Islet precursor cell (in vitro differentiated cells): Measurements from ENCODE around the gene FCF1.

Experiments used
- DNase-seq: peaks from one replicate; pipeline ENCODE4 v3.0.0-alpha.2; 2018

The FCF1 gene, protein sequence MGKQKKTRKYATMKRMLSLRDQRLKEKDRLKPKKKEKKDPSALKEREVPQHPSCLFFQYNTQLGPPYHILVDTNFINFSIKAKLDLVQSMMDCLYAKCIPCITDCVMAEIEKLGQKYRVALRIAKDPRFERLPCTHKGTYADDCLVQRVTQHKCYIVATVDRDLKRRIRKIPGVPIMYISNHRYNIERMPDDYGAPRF

DNA sequence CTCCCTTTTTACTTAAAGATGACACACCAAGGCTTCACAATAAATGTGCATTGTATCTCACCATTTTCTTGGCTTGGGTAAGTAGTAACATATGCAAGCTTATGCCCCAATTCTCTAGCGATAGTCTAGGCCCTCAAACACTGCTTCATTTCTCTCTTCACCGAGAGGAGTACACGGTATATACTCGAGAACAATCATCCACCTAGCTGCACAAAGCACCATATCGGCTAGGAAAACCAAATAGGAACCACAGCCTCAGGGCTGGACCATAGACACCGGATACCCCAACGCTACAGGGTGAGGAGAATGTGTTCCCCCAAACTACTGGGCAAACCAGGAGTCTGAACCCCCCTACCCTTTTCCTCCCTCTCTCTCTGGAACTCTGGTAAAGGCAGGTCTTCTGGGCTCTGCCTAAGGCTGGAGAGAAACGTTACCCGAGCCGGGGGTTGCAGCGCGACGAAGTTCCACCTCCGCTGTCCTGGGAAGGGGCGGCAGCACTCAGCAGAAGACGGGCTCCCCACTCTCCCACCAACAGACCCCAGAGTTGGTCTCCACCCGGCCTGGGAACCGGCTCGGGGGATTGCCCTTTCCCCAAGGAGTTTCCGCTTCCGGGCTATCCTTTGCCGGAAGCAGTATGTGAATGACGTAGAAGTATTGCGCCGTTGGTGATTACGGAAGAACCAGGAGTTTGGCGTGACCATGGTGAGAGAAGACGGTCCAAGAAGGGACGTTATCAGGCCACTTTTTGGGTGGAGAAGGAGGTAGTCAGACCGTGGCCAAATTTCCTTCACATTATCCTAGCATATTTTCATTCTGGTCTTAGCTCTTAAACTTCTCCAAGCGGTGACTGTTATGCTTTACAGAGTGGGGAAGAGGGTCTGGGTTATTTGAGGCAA is at the start of gene FCF1, which contains the start of gene AREL1:
FCF1 (plus strand) TSS at position 646 of the 896 bp plus-strand sequence; CDS start at position 700, 54 bp downstream.
AREL1 (minus strand) TSS at position 582 of the 896 bp plus-strand sequence. CDS start 27,465 bp downstream, outside the sequence.
- peak; percentile 91 for DNase-seq

DNA sequence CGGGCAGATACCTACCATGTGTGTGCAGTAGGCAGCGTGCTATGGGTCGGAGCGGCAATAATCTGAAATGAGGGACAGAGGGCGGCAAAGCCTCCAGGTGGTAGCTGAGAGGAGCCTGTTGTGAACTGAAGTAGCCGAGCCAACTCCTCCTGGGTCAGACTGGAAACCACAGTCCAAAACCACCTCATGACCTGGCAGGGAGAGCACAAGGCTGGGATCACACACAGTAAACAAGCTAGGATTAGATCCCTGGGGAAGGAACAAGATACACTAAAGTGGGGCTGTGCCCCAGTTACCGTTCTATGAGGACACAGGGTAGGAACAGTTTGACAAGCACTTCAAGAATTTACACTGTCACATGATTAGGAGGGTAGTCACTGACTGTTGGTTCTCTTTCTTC is 49.1 kb upstream of the FCF1 start:
- DNase-seq = no peak

DNA sequence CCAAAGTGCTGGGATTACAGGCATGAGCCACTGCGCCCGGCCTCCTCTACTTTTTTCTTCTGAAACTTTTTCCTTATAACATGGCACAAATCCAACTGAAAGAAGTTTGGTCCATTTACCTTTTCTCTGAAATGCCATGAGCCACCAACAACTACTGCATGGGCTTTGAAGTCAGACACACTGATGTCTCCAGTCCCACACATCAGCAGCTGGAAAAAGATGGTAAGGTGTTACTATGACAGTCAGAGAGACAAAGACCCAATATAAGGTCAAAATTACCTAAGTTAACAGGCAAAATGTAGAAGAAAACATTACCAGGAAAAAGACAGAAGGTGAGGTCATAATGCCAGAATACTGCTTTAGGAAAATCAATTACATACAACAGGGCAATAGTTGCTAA is 48.2 kb upstream of the FCF1 start:
- DNase-seq = no peak

DNA sequence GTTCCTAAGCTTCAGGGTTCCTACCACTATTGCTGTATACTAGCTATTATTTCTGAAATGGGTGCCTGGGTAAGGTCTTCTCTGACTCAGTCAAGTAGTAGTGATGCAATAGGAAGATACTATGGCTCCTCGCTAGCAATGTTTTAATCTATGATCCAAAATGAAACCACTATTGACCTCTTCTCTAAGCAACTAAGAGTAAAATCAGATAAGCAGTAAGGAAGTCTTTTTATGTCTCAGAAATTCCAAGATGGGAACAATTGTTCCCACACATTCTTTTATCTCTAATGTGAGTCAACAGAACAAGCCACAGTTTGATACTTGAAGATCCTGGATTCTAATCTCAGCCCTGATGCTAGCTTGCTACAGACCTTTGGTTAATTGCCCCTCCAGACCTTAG is 45.2 kb upstream of the FCF1 start:
- no peak for DNase-seq

DNA sequence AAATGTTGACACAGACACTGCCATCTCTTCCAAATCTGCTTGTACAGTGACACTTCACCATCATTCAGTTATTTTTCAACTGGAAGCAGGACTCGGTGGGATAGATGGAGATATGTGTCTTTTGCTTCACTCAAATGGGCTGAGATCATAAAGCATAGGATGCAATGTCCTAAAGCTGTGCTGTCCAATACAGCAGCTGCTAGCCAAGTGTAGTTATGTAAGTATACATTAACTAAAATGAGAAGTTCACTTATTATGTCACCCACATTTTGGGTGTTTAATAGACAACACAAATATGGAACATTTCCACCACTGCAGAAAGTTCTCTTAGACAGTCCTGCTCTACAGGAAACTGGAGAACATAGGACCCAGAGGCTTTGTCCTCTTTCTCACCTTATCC is 43.7 kb upstream of the FCF1 start:
- DNase-seq = no peak

DNA sequence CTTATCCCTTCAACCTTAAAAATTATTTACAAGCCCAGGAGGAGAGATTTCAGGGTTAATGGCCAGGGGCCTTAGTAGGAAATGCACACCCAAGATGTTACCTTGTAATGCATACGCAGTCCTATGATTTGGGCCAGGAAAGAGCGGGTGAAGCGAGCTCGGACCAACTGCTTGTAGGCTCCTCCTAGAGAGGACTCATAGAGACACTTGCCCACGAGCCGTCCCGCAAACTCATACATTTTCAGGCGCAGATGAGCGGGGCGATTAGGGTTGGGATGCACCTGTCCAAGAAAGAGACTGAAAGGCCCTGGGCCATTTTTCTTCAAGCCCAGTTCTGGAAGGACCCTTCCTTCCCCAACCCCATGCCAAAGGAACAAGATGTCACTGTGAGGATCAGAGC is 43.1 kb upstream of the FCF1 start:
- DNase-seq = no peak

DNA sequence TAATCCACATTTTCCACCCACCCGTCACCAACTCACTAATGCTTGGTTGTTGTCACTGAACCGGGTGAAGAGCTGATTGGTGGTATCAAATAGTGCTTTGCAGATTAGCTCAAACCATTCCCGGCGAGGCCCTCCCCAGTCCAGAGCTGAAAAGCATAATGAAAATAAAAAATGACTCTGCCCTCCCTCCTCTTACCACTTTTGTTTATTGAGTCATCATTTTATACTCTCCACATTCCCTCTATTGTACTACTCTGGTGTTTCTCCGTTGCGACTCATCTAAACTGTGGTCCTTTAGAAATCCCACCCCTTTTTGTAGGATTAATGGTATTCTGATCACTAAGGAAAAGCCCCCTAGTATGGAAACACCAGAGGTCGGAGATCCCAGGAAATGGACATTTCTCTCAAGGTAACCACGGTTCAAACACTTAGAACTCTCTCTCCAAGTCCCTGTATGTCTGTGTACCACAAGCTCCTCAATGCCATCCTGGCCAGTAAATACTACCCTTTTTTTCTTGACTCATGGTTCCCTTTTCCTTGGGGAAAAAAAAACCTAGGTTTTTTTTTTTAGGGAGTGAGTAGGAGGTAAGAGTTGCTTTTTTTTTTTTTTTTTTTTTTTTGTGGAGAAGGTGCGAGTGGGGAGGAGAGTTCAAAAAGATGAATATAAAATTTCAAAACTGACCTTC is 42.1 kb upstream of the FCF1 start:
- no peak for DNase-seq

DNA sequence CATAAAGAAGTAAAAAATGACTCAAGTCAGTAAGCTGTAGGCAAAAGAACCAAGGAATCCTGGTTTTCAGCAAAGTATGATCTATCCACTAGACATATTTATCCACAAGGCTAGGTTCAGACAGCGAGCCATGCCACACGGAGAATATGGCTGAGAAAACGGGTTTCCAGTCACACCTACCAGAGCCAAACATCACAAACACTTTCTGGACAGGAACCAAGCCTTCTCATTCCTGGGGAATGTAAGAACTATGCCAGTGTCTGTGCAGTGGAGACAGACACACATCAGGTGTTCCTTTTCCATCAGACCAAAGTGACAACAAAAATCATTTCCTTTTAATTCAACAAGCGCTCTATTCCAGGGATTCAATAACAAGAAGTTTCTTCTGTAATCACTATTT is 41.2 kb upstream of the FCF1 start:
- DNase-seq = no peak

DNA sequence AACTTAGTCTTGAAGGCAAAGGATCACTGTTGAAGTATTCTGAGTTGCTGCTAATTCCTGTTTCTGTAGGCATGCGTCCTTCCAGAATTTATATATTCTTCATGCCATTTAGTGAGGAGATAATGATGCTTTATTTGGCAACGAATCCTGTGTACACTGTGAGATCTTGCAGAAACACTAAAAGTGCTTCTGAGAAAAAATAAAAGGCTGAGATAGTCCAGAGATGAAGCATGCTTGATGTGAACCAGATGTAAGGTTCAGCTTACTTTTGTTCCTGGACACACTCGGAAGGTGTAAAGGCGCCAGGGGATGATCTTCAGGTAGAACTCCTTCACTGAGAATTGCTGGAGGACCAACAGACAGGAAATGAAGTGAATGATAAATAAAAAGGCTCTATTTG is 39.2 kb upstream of the FCF1 start:
- no peak for DNase-seq

DNA sequence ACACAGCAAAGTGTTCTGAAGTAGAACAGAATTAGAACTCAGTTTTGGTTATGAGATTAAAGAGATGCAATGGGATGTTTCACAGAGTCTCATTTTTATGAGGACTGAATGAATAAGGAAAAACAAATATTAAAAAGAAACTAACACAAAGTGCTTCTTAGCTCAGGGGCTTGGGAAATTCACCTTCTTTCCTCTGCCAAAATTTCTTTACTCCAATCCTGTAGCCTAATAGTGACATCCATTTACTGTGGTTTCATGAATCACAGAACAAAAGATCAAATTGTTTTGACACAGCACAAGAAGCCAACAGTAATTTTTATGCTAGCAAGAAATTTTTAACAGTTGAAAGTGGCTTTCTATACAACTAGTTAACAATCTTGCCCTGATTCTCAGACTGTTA is 37.7 kb upstream of the FCF1 start:
- no peak for DNase-seq

DNA sequence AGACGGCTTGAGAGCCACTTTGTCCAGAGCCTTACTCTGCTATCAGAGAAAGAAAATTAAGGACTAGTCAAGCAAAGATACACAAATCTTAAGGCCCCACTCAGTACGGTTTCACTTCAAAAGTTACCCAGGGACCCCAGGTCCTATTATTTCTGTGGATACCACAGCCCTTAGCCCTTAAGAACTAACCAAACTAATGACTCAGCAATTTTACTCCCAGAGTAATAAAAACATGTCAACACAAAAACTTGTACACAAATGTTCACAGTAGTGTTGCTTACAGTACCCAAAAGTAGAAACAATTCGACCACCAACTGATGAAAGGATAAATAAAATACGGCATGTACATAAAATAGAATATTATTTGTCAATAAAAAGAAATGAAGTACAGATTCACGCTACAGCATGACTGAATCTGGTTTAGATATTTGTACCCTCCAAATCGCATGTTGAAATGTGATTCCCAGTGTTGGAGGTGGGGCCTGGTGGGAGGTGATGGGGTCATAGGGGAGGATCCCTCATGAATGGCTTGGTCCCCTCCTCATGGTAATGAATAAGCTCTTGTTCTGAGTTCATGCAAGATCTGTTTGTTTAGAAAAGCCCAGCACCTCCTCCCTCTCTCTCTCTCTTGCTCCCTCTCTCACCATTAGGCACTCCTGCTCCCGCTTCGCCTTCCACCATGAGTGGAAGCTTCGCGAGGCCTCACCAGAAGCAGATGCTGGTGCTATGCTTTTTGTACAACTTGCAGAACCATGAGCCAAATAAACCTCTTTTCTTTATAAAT is 30.6 kb upstream of the FCF1 start:
- DNase-seq = no peak

DNA sequence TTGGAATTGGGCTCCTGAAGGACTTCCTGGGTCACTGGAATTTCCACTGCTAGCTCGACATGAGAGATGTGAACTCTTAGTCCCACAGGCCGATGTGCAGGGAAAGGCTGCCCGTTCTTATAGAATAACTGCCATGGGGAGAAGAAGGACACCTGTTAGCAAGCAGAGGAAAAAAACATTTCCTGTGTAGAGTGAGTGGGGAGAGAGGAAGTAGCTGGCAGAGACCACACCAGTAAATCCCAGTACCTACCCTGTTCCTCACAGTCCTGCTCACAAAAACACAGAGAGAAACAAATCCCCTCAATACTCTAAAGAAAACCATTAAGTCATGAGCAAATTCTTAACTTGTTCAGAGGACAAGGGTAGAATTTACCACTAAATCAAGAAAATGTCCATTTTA is 29.5 kb upstream of the FCF1 start:
- no peak for DNase-seq

DNA sequence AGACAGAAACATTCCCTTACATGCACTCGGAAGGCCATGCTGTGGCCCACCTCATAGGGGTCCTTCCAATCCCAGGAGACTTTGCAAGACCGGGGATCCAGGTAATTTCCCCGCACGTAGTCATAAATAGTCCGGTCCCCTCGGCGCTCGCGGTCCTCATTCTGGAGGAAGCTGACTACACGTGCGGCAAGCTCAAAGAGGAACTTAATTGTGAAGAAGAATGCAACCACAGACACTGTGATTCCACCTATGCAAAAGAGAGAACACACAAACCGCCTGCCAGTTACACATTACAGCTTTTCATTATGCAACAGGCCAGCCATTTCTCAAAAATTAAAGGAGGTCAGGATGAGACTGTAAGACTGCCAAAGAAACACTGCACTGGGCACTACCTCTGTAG is 28.5 kb upstream of the FCF1 start:
- no peak for DNase-seq

DNA sequence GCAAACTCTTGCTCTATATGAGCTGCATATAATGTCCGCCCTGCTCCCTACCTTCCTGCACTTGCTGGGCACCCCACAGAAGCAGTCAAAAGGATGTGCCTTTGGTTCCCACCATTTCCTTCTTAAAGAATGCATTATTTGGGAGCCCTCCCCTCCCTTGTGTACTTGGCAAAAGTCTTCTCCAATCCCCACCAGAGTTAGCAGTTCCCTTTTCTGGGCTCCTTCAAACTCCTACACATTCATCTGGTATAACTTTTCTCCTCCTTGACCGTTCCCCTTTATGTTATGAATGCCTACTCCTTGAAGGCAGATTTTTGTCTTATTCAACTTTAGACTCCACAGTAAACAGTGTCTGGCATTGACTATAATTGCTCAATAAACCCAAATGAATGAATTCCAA is 27.9 kb upstream of the FCF1 start:
- no peak for DNase-seq

DNA sequence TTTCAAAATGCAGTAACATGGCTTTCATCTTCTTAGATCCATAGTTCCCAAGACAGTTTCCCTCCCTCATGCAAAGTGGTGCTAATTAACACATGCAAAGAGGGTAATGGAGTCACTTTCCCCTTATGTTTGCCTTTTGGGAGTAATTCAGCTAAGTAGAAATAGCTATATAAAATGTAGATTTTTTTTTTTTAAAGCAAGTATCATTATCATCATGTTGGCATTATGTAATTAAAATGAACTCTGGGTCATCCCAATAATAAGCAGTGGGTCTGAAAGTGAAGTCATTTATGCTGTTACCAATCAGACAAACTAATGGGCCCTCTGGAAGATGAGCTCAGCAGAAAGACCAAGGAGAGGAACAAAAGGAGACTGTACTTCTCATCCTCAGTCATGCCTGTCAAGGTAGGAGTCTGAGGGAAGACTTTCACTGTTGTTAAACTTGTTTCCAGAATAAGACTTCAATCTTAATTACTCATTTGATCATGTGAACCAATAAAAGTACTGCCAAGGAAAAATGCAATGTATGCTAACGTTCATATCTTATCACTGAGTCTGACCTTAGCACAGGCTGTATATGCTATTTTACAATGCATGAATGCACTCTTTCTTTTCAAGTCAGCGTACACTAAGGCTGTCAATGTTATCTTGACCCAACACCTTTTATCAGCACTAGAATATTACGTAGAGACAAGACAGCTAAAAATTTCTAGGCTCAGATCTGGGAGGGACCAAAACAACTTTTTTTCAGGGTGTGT is 26.8 kb upstream of the FCF1 start:
- DNase-seq = no peak

DNA sequence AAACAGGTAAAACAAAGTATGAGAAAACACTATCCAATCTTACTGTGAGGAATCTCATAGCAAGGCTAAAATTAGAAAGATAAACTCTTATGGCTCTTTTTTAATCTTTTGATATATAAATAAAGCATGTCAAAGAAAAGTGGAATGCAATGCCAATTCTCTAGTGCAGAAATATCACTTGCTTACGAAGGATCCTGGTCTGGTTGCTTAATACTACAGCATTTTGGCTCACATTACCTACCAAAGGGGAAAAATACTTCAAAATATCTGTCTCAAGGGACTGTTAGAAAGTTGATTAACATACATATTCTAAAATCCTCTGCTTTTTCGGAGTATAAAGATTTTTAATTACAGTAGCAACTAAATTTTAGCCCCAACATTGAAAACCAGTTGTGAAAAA is 21.5 kb upstream of the FCF1 start:
- DNase-seq = no peak

DNA sequence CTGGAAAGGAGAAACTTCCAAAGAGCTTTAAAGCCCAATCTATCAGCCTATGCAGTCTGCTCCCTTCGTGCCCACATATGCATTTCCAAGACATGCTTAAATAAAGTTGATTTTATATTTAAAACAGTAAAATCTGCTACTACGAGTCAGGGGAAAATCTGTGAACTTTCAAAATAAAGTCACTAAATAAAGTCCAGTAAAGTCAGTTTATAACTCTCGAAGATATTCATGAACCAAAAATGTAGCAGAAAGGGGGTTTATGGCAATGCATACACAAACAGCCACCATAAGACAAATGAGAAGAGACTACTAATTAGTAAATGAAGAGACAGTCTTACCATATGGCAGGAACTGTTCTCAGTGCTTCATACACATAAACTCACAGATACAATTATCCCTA is 19.8 kb upstream of the FCF1 start:
- DNase-seq = no peak

DNA sequence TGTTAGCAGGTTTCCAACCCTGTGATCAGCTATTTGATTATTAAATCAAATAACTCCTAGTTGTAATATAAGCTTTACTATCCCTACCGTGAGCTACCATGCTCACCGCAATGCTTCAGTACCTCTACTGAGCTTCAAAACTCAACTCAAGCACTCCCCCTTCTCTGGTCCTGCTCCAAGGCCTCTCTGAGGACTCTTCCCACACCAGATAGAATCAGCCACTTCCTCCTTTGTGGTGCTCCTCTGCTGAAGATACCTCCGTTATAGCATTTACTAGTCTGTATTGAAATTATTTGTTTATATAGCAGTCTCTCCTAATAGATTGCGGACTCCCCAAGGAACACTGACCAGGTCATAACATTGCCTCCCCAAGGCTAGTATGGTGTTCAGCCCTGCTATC is 17.5 kb upstream of the FCF1 start:
- no peak for DNase-seq

DNA sequence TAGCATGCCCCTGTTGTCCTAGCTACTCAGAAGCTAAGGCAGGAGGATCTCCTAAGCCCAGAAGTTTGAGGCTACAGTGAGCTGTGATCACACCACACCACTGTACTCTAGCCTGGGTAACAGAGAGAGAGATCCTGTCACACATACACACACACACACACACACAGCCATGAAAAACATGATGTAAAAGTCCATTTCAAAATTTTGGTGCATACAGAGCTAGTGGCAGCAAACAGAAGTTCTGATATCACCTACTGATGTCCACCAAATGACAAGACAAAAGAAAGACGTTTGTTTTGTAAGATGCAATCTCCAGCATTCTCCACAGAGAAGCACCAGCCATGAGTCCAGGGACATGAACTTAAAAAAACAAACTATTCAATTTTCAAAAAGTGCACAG is 15.9 kb upstream of the FCF1 start:
- DNase-seq = no peak

DNA sequence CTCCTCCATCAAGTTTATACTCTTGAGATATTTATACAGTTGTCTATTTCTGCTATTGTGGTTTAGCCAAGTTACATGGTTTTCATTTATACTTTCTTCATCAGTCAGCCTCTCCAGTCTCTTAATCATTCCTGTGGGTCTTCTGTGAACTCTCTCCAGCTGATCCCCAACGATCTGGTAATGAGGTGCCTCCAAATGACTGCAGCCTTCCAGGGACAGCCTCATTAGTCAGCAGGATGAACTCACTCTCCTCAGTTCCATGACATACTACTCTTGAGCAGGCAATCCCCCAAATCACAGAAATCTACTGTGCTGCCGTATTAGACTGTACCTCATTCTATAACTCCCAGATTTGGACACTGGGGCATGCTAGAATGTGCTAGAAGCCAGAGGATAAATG is 15.4 kb upstream of the FCF1 start:
- no peak for DNase-seq

DNA sequence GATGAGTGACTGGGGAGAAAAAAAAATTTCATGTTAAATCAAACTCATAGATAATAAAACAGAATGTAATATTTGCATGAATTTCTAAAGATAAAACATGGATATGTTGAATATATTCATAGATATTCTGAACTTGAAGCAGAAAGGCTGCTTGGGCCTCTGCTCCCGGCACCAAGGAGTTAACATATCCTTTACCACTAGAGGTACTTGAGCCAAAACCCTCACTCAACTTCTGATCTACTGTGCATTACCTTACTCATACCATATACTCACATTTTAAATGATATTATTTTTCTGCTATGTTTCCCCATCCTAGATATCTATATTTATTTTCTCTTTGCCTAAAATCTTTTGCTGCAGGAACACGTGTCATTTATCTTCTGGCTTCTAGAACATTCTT is 15.0 kb upstream of the FCF1 start:
- no peak for DNase-seq

DNA sequence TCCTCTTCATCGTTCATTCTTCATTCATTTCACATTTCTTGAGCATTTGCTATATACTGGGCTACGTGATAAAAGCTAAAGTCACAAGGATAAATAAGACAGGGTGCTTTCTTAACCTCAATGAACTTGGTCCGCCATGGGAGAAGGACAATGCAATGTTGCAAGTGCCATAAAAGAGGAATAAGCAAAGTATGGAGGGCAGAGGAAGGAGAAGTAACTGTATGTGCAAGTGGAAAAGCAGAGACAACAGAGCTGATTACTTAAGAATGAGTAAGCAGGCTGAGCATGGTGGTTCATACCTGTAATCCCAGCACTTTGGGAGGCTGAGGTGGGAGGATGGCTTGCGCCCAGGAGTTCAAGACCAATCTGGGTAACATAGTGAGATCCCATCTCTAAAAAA is 14.5 kb upstream of the FCF1 start:
- DNase-seq = no peak
